Caco-2 (cell line): Measurements from ENCODE around the gene DLL4. TPM values are rescaled to one million over a fixed set of nuclear protein-coding genes. Genes with fewer than 3 reads are reported as not detected.

Experiments used
- BruUV-seq: library from RNA; stranded (reverse); fragments of 400-500 nt; replicated peaks from 2 replicates; lab custom pipeline; 2021; lab: Mats Ljungman, UMichigan
- CTCF ChIA-PET: fragments of 300-600 bp; sonication (Branson Sonifier 250); formaldehyde crosslinking; loops from one replicate; lab custom pipeline; 2022; ENCODE audit warnings: antibody characterized with exemption; lab: Charles Lee
- POLR2A ChIA-PET: fragments of 300-600 bp; sonication (Branson Sonifier 250); formaldehyde crosslinking; loops from one replicate; lab custom pipeline; 2022; ENCODE audit warnings: antibody characterized with exemption; lab: Charles Lee
- DNase-seq, 2 experiments: peaks; one replicate each; pipeline versions ENCODE4 v3.0.0 to v3.0.0-alpha.2; 2020 to 2022
- H3K27me3 ChIP-seq: replicated peaks from 2 replicates; pipeline ENCODE4 v1.6.0; 2011; ENCODE audit warnings: low read length; ENCODE audit not compliant: control insufficient read depth, insufficient read depth
- H3K36me3 ChIP-seq: 2 replicates; pipeline ENCODE4 v1.5.1; 2011; ENCODE audit warnings: low read length; ENCODE audit not compliant: control insufficient read depth, insufficient read depth
- H3K4me1 ChIP-seq: fragments of 250-450 bp; sonication (Bioruptor Pico); 2 replicates; pipeline ENCODE4 v1.5.1; 2020; ENCODE audit warnings: mild to moderate bottlenecking
- H3K4me3 ChIP-seq: 2 replicates; pipeline ENCODE4 v1.5.1; 2011; ENCODE audit warnings: low read depth, mild to moderate bottlenecking, control low read depth, low read length
- H3K9me3 ChIP-seq: fragments of 250-450 bp; sonication (Bioruptor Pico); 2 replicates; pipeline ENCODE4 v1.5.1; 2020; ENCODE audit warnings: mild to moderate bottlenecking, moderate library complexity
- H3K27ac Mint-ChIP-seq: one replicate; pipeline ENCODE4 v1.8.0; 2022; ENCODE audit warnings: mixed read lengths; ENCODE audit not compliant: unreplicated experiment
- H3K27me3 Mint-ChIP-seq: one replicate; pipeline ENCODE4 v1.8.0; 2022; ENCODE audit warnings: mixed read lengths; ENCODE audit not compliant: insufficient read depth, unreplicated experiment
- H3K36me3 Mint-ChIP-seq: one replicate; pipeline ENCODE4 v1.8.0; 2022; ENCODE audit warnings: mild to moderate bottlenecking, mixed read lengths; ENCODE audit not compliant: insufficient read depth, unreplicated experiment
- H3K4me1 Mint-ChIP-seq: one replicate; pipeline ENCODE4 v1.8.0; 2022; ENCODE audit warnings: low read depth, mixed read lengths; ENCODE audit not compliant: unreplicated experiment
- H3K4me3 Mint-ChIP-seq: one replicate; pipeline ENCODE4 v1.8.0; 2022; ENCODE audit warnings: mild to moderate bottlenecking, moderate library complexity, mixed read lengths; ENCODE audit not compliant: unreplicated experiment
- H3K9me3 Mint-ChIP-seq: one replicate; pipeline ENCODE4 v1.8.0; 2022; ENCODE audit warnings: mixed read lengths; ENCODE audit not compliant: unreplicated experiment
- CTCF ChIP-seq, 2 experiments: fragments of 200-600 bp in 1 of 2; IDR thresholded peaks; 1 replicate in 1 of 2; 2 replicates in 1 of 2; pipeline versions ENCODE4 v1.5.1 to v1.8.0; 2011 to 2022; ENCODE audit warnings: antibody characterized with exemption in 1 of 2, control low read depth in 1 of 2, inconsistent platforms in 1 of 2, low read depth in 1 of 2, low read length in 1 of 2, mild to moderate bottlenecking in 1 of 2, moderate library complexity in 1 of 2; ENCODE audit not compliant: insufficient read depth in 1 of 2, severe bottlenecking in 1 of 2, unreplicated experiment in 1 of 2
- intact Hi-C: fragments of 100-400 bp; cut with micrococcal nuclease; formaldehyde crosslinking; loops from one replicate; pipeline ENCODE4 v1.10.0; 2022; ENCODE audit not compliant: unreplicated experiment
- total RNA-seq: library from RNA; stranded (reverse); gene quantifications from 2 replicates; pipeline ENCODE4 v1.2.3, GENCODE V29; 2022

Gene DLL4
- total RNA-seq, 1 experiment from 2014 or later, result 3.4 TPM

GRCh38 chr15:40921949-40922607, 7.1 kb upstream of the DLL4 start:
- no peaks in the 10 kb centered on the region for H3K9me3 Mint-ChIP-seq
- Histone ChIP-seq H3K36me3 (no peaks in the 10 kb centered on the region), H3K27me3 (no peaks in the 10 kb centered on the region), H3K9me3 (no peaks in the 10 kb centered on the region), H3K4me3 (no peak overlapping the region), H3K4me1 (peaks cover 14% of the 10 kb centered on the region; the same call in 1 of the 2 replicates)
- no peaks in the 10 kb centered on the region for H3K4me1 Mint-ChIP-seq
- intact Hi-C loops, result no loop called here
- H3K27me3 Mint-ChIP-seq, result no peaks in the 10 kb centered on the region
- ChIA-PET POLR2A (no interaction called here), CTCF (interaction anchor here (0.6 to 1.0 kb wide), 2 partner anchors 8 to 32 kb away, joined by 3 to 5 read pairs; no protein-coding TSS in a partner anchor)
- no peak overlapping the region for H3K27ac Mint-ChIP-seq
- no peaks in the 10 kb centered on the region for H3K36me3 Mint-ChIP-seq
- BruUV-seq, result no TSS peak
- no peak overlapping the region for H3K4me3 Mint-ChIP-seq
- TF ChIP-seq CTCF (IDR thresholded peaks at IDR 0.05; ENCODE audit: insufficient read depth in 1 of 2, low read depth in 1 of 2, low read length in 1 of 2, severe bottlenecking in 1 of 2, unreplicated experiment in 1 of 2), result no peak
- DNase-seq, result no peak

DNA sequence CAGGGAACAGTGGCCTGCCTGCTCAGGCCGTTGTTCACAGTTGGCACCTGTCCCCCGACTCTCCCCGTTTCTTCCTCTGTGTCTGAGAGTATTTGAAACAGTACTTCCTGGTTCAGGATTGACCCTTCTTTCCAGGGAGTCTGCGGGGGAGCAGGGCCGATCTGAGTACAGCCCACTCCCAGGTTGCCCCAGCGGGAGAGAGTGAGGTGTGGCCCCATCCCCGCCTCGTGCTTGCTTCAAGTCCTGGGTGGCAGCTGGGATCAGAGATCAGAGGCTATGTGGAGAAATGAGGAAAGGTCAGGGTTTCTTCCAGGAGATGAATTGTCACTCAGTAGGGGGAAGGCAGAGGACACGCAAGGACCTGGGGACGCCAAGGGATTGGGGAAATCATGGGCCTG, 6.5 kb upstream of the DLL4 start:
- CTCF ChIA-PET, result interaction anchor here (1.1 kb wide), 1 partner anchor 17 kb away, joined by 4 read pairs; no protein-coding TSS in a partner anchor
- no peak for TF ChIP-seq CTCF (IDR thresholded peaks at IDR 0.05; ENCODE audit: insufficient read depth in 1 of 2, low read depth in 1 of 2, low read length in 1 of 2, severe bottlenecking in 1 of 2, unreplicated experiment in 1 of 2)
- no peaks in the 10 kb centered on the region for H3K27me3 ChIP-seq

GRCh38 chr15:40923551-40923950, 5.6 kb upstream of the DLL4 start:
- no peak overlapping the region for H3K4me3 Mint-ChIP-seq
- H3K27ac Mint-ChIP-seq, result no peak overlapping the region
- ChIA-PET CTCF (interaction anchor here (0.6 to 1.4 kb wide), 3 partner anchors 18 to 102 kb away, joined by 3 to 5 read pairs (median 4); no protein-coding TSS in a partner anchor), POLR2A (no interaction called here)
- no TSS peak for BruUV-seq
- no peak for TF ChIP-seq CTCF (IDR thresholded peaks at IDR 0.05; ENCODE audit: insufficient read depth in 1 of 2, low read depth in 1 of 2, low read length in 1 of 2, severe bottlenecking in 1 of 2, unreplicated experiment in 1 of 2)
- peaks cover 14% of the 10 kb centered on the region; the same call in 1 of the 2 replicates for H3K4me1 ChIP-seq
- H3K4me3 ChIP-seq, result no peak overlapping the region
- H3K9me3 ChIP-seq, result no peaks in the 10 kb centered on the region
- H3K9me3 Mint-ChIP-seq, result no peaks in the 10 kb centered on the region
- peaks cover 3% of the 10 kb centered on the region for H3K36me3 Mint-ChIP-seq
- no peaks in the 10 kb centered on the region for H3K36me3 ChIP-seq
- intact Hi-C loops, result no loop called here
- H3K27me3 Mint-ChIP-seq, result no peaks in the 10 kb centered on the region
- no peaks in the 10 kb centered on the region for H3K4me1 Mint-ChIP-seq
- H3K27me3 ChIP-seq, result no peaks in the 10 kb centered on the region
- no peak for DNase-seq

More for the DNA sequence above, 6.5 kb upstream of the DLL4 start:
- intact Hi-C loops, result no loop called here
- no TSS peak for BruUV-seq
- Mint-ChIP-seq H3K4me3 (no peak overlapping the region), H3K9me3 (no peaks in the 10 kb centered on the region), H3K27ac (no peak overlapping the region), H3K4me1 (no peaks in the 10 kb centered on the region), H3K27me3 (no peaks in the 10 kb centered on the region), H3K36me3 (no peaks in the 10 kb centered on the region)
- Histone ChIP-seq H3K9me3 (no peaks in the 10 kb centered on the region), H3K4me3 (no peak overlapping the region), H3K4me1 (peaks cover 14% of the 10 kb centered on the region; the same call in 1 of the 2 replicates), H3K36me3 (no peaks in the 10 kb centered on the region)
- POLR2A ChIA-PET, result no interaction called here
- no peak for DNase-seq
